Liver (tissue), 2 donors: ENCODE measurements around the gene PTPRQ.

ENCODE experiments used
- TF ChIP-seq, protein P1 (sequence below): IDR thresholded peaks from 2 replicates; pipeline ENCODE4 v1.6.1; 2016; ENCODE audit warnings: antibody characterized with exemption
- TF ChIP-seq, protein P2 (sequence below): fragments of 150-350 bp; IDR thresholded peaks from 2 replicates; pipeline ENCODE4 v1.5.1; 2017; ENCODE audit warnings: improper control_type of control experiment, low read depth, low read length; ENCODE audit not compliant: missing input control
- TF ChIP-seq, protein P3 (sequence below): IDR thresholded peaks from 2 replicates; pipeline ENCODE4 v1.6.1; 2016; ENCODE audit warnings: antibody characterized with exemption, mild to moderate bottlenecking
- donor health status: healthy.

DNA sequence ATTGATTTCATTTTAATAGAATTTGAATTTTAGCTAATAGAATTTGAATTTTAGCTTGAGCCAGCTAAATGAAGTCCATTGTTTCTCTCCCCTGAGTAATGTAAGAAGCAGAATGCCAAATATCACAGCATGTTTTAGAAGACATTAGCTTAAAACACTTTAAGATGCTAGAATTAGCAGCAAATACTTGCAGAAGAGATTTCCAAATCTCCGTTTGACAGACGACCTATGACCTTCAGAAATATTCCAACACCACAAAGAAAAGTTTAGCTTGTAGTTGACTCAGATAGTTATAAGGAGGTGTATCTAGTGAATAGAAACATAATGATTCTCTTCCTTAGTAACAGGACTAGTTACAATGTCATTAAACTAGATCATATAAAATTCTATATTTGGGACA lies 211.7 kb downstream of the PTPRQ start:
- TF ChIP-seq, protein P1, sequence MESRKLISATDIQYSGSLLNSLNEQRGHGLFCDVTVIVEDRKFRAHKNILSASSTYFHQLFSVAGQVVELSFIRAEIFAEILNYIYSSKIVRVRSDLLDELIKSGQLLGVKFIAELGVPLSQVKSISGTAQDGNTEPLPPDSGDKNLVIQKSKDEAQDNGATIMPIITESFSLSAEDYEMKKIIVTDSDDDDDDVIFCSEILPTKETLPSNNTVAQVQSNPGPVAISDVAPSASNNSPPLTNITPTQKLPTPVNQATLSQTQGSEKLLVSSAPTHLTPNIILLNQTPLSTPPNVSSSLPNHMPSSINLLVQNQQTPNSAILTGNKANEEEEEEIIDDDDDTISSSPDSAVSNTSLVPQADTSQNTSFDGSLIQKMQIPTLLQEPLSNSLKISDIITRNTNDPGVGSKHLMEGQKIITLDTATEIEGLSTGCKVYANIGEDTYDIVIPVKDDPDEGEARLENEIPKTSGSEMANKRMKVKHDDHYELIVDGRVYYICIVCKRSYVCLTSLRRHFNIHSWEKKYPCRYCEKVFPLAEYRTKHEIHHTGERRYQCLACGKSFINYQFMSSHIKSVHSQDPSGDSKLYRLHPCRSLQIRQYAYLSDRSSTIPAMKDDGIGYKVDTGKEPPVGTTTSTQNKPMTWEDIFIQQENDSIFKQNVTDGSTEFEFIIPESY, result no peak
- TF ChIP-seq, protein P2, sequence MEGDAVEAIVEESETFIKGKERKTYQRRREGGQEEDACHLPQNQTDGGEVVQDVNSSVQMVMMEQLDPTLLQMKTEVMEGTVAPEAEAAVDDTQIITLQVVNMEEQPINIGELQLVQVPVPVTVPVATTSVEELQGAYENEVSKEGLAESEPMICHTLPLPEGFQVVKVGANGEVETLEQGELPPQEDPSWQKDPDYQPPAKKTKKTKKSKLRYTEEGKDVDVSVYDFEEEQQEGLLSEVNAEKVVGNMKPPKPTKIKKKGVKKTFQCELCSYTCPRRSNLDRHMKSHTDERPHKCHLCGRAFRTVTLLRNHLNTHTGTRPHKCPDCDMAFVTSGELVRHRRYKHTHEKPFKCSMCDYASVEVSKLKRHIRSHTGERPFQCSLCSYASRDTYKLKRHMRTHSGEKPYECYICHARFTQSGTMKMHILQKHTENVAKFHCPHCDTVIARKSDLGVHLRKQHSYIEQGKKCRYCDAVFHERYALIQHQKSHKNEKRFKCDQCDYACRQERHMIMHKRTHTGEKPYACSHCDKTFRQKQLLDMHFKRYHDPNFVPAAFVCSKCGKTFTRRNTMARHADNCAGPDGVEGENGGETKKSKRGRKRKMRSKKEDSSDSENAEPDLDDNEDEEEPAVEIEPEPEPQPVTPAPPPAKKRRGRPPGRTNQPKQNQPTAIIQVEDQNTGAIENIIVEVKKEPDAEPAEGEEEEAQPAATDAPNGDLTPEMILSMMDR, result no peak
- TF ChIP-seq, protein P3, sequence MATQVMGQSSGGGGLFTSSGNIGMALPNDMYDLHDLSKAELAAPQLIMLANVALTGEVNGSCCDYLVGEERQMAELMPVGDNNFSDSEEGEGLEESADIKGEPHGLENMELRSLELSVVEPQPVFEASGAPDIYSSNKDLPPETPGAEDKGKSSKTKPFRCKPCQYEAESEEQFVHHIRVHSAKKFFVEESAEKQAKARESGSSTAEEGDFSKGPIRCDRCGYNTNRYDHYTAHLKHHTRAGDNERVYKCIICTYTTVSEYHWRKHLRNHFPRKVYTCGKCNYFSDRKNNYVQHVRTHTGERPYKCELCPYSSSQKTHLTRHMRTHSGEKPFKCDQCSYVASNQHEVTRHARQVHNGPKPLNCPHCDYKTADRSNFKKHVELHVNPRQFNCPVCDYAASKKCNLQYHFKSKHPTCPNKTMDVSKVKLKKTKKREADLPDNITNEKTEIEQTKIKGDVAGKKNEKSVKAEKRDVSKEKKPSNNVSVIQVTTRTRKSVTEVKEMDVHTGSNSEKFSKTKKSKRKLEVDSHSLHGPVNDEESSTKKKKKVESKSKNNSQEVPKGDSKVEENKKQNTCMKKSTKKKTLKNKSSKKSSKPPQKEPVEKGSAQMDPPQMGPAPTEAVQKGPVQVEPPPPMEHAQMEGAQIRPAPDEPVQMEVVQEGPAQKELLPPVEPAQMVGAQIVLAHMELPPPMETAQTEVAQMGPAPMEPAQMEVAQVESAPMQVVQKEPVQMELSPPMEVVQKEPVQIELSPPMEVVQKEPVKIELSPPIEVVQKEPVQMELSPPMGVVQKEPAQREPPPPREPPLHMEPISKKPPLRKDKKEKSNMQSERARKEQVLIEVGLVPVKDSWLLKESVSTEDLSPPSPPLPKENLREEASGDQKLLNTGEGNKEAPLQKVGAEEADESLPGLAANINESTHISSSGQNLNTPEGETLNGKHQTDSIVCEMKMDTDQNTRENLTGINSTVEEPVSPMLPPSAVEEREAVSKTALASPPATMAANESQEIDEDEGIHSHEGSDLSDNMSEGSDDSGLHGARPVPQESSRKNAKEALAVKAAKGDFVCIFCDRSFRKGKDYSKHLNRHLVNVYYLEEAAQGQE, result no peak
